ENCODE measurements around the gene TBL1X.

TBL1X gene

GRCh38 chrX:9668537-9668936, 203.7 kb downstream of the TBL1X start:
- no peak for DNase-seq (ENCODE audit: low read depth)

DNA sequence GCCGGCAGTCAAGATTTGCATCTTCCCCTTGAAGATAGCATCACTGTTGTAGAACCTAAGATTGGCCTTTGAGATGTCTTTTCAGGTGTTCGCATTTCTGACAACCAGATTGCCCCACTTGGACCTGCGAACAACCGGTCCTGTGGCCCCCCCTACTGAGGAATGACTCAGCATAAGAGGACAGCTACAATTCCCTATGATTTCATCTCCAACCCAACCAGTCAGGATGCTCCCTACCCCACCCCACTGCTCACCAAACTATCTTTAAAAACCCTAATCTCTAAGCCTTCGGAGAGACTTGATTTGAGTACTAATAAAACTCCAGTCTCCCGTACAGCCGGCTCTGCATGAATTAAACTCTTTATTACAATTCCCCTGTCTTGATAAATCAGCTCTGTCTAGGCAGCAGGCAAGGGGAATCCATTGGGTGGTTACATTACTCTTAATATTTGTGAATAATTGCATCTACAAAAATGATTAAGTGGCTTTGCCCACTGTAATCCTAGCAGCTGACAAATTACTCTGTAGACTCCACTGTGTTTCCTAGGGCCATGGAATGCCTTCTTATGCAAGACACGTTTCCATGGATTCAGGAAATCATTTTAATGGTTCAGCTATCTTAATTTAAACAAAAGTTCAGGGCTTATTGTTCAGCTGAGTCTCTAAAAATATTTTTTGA, 205.4 kb downstream of the TBL1X start:
- DNase-seq (ENCODE audit: low read depth), result no peak

- DNase-seq (ENCODE audit: low read depth), result no peak
These were observed 207.1 kb downstream of the TBL1X start for GRCh38 chrX:9671998-9672397.

GRCh38 chrX:9676306-9676705, 211.4 kb downstream of the TBL1X start:
- DNase-seq (ENCODE audit: low read depth), result no peak

GRCh38 chrX:9676738-9677097, 211.9 kb downstream of the TBL1X start:
- no peak for DNase-seq (ENCODE audit: low read depth)

GRCh38 chrX:9677098-9677739, 212.4 kb downstream of the TBL1X start:
- DNase-seq (ENCODE audit: low read depth), result no peak

- no peak for DNase-seq (ENCODE audit: low read depth)
These were observed 213.5 kb downstream of the TBL1X start for GRCh38 chrX:9678215-9678965.

DNA sequence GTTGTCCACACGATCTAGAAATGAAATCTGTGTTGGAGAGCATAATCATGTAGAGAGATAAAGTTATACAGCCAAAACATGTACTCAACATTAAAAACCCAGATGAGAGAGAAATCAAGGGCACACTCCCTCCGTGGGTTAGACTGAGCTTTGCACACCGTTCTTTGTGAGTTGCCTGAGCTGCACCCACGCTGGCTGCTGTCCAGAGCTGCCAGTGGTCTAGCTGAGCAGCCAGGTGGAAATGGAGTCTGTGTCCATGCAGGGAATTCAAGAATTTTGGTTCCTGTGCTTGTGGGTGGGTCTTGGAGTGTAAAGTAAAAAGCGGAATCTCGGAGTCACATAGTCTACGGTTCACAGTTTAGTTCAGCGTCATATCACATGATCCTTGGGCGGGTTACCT, 216.2 kb downstream of the TBL1X start:
- DNase-seq (ENCODE audit: low read depth), result no peak

- no peak for DNase-seq (ENCODE audit: low read depth)
These were observed 216.6 kb downstream of the TBL1X start for GRCh38 chrX:9681422-9681821.

- no peak for DNase-seq (ENCODE audit: low read depth)
These were observed 217.6 kb downstream of the TBL1X start for GRCh38 chrX:9682456-9682855.

GRCh38 chrX:9682861-9683260, 218.0 kb downstream of the TBL1X start:
- no peak for DNase-seq (ENCODE audit: low read depth)

- DNase-seq (ENCODE audit: low read depth), result no peak
These were observed 218.5 kb downstream of the TBL1X start for GRCh38 chrX:9683350-9683749.

GRCh38 chrX:9687899-9688298, 223.0 kb downstream of the TBL1X start:
- no peak for DNase-seq (ENCODE audit: low read depth)

DNA sequence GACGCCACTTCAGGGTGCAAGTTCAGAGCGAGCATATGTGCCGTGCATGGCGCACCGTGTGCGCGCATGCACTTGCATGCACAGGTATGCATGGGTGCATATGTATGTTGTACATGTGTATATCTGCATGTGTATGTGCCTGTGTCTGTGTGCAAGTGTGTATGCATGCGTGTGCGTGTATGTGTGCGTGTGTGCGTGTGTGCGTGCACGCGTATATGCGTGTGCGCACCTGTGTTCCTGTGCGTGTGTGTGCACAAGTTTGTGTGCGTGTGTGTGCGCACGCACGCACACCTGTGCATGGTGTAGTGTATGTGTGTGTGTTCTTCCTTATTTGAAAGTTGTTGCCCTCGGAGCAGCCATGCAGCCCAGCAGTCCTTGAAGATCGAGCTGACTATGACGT, 224.0 kb downstream of the TBL1X start:
- DNase-seq (ENCODE audit: low read depth), result no peak

GRCh38 chrX:9690046-9690445, 225.2 kb downstream of the TBL1X start:
- no peak for DNase-seq (ENCODE audit: low read depth)

DNA sequence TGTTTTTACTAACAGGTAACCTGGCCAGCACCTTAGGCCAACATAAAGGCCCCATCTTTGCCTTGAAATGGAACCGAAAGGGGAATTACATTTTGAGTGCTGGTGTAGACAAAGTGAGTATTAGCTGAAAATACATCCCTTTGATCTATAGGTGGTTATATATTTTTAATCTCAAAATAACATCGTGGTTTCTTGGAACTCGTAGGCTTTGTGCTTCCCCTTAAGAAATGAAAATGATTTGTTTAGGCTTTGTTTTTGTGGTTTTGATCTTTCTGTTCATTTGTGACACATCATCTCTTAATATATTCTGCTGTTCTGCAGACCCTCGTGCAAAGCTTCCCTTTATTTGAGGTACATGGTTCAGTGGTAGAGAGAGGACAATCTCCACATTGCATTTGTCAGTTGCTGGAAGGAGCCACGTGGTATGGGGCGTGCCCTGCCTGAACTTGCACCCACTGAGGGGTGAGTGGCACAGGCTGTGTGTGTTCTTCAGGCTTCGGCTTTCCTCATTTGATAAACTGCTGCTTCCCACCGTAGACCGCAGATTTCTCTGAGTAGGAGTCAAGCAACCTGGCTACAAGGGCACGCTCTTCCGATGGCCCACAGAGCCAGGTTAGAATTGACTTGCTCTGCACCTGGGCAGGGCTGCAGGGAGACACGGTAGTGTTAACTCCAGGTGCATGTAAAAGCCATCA, 228.6 kb downstream of the TBL1X start:
- no peak for DNase-seq (ENCODE audit: low read depth)

- DNase-seq (ENCODE audit: low read depth), result no peak
These were observed 233.7 kb downstream of the TBL1X start for GRCh38 chrX:9698576-9698975.

DNA sequence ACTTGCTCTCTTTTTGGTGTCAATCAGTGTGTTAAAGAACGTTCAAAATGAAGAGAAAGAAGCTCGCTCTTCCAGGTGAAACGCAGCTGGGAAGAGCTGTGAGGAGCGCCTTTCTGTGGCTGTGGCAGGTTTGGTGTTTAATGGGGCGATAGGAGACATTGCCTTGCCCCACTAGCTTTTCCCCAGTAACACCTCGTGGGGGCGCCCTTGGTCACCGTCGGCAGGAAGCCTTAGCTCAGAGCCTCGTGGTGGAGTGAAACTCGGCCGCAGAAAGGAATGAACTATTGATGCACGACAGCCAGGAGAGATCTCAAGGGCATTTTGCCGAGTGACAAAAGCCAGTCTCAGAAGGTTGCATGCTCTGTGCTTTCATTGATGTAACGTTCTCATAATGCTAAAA, 235.7 kb downstream of the TBL1X start:
- DNase-seq (ENCODE audit: low read depth), result no peak

GRCh38 chrX:9701790-9702189, 236.9 kb downstream of the TBL1X start:
- no peak for DNase-seq (ENCODE audit: low read depth)

- no peak for DNase-seq (ENCODE audit: low read depth)
These were observed 238.5 kb downstream of the TBL1X start for GRCh38 chrX:9703406-9703805.

DNA sequence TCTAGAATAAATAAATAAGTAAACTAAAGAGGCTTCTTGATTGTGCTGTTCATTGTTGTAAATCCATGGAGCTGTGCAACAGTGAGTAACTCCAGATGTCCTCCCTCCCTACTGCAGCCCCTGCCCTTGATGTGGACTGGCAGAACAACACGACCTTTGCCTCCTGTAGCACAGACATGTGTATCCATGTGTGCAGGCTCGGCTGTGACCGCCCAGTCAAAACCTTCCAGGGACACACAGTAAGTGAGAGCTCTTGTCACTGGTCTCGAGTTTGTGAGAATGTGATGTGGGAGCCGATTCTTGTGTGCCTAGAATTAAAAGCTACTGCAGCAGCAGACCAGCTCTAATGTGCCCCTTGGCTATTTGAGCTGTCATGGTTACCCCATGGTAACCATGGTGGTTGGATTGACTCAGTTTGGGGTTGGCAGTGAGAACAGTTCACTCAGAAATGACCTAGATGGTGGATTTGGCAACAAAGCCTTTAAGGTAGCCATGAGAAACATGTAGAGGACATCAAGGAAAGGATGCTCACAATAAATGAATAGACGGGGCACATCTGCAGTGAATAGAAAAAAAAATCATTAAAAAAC, 240.1 kb downstream of the TBL1X start:
- no peak for DNase-seq (ENCODE audit: low read depth)

- no peak for DNase-seq (ENCODE audit: low read depth)
These were observed 241.6 kb downstream of the TBL1X start for GRCh38 chrX:9706421-9706820.

Measured in stimulated activated CD4-positive, alpha-beta T cell treated with anti-CD3 and anti-CD28 coated beads, Interleukin-2, amount 100 ng/mL, for 4 hours (primary cell).